Ovary (tissue), 3 donors: ENCODE data around the gene CENPF.

Experiments used
- CTCF ChIP-seq, 3 donors: fragments of 450-650 bp in 2 of 3; fragments of 200-600 bp in 1 of 3; IDR thresholded peaks; one replicate each; pipeline versions ENCODE4 v1.5.1 to v1.8.0; 2016 to 2022; ENCODE audit warnings: antibody characterized with exemption in 3 of 3, mild to moderate bottlenecking in 1 of 3
- EP300 ChIP-seq: sonication (generic); formaldehyde crosslinking; IDR thresholded peaks from one replicate; pipeline ENCODE4 v1.6.1; 2017; ENCODE audit warnings: antibody characterized with exemption
- POLR2A ChIP-seq: fragments of 450-650 bp; IDR thresholded peaks from one replicate; pipeline ENCODE4 v1.6.1; 2017; ENCODE audit warnings: antibody characterized with exemption, mild to moderate bottlenecking, moderate library complexity
- donor health status: DM: no; HTN: no; CAD: no.

GRCh38 chr1:214660190-214660589 is 57.2 kb downstream of the CENPF start:
- TF ChIP-seq POLR2A: no peak
- TF ChIP-seq CTCF (IDR thresholded peaks at IDR 0.05): no peak
- no peak for TF ChIP-seq EP300
